K562 (cell line): Measurements from ENCODE around the gene AZU1.

Source experiments
- SMAD4 ChIP-seq: fragments of 250-450 bp; sonication (Bioruptor Pico); conservative IDR thresholded peaks from 2 replicates; pipeline ENCODE4 v1.8.0; 2021; ENCODE audit warnings: inconsistent platforms, mild to moderate bottlenecking, moderate library complexity
- ZNF318 ChIP-seq, 2 experiments: fragments of 450-650 bp; IDR thresholded peaks; 2 replicates each; pipeline ENCODE4 v1.6.1; 2016; ENCODE audit warnings: mild to moderate bottlenecking in 2 of 2, borderline replicate concordance in 1 of 2, low read depth in 1 of 2, moderate library complexity in 1 of 2
- TF ChIP-seq, protein P1 (sequence below), 2 experiments: fragments of 450-650 bp; conservative IDR thresholded peaks; 2 replicates each; pipeline ENCODE4 v1.6.1; 2017; ENCODE audit warnings: mild to moderate bottlenecking in 2 of 2, moderate library complexity in 2 of 2

- TF ChIP-seq ZNF318 (IDR thresholded peaks at IDR 0.05; ENCODE audit: borderline replicate concordance in 1 of 2, low read depth in 1 of 2) = no peak
- TF ChIP-seq, protein P1, sequence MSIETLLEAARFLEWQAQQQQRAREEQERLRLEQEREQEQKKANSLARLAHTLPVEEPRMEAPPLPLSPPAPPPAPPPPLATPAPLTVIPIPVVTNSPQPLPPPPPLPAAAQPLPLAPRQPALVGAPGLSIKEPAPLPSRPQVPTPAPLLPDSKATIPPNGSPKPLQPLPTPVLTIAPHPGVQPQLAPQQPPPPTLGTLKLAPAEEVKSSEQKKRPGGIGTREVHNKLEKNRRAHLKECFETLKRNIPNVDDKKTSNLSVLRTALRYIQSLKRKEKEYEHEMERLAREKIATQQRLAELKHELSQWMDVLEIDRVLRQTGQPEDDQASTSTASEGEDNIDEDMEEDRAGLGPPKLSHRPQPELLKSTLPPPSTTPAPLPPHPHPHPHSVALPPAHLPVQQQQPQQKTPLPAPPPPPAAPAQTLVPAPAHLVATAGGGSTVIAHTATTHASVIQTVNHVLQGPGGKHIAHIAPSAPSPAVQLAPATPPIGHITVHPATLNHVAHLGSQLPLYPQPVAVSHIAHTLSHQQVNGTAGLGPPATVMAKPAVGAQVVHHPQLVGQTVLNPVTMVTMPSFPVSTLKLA (conservative IDR thresholded peaks at IDR 0.05) = no peak
- TF ChIP-seq SMAD4 (CRISPR knock-in tag) = no peak
Measured at GRCh38 chr19:805166-805551, 22.5 kb upstream of the AZU1 start.
